ENCODE results near the gene PNPLA1.

- no peak for TF ChIP-seq CTCF (IDR thresholded peaks at IDR 0.05)
- no peak for TF ChIP-seq POLR2AphosphoS5 (IDR thresholded peaks at IDR 0.05; ENCODE audit: low read depth, low read length)
- no peak for TF ChIP-seq SIN3A (IDR thresholded peaks at IDR 0.05; ENCODE audit: borderline replicate concordance, insufficient read depth, low read depth, low read length)
- TF ChIP-seq TCF7L2 (IDR thresholded peaks at IDR 0.05; ENCODE audit: low read depth, low read length), result no peak
- TF ChIP-seq REST (IDR thresholded peaks at IDR 0.05; ENCODE audit: insufficient read depth in 1 of 2, low read depth in 2 of 2, low read length in 1 of 2), result no peak
These were observed 58.7 kb downstream of the PNPLA1 start for GRCh38 chr6:36328600-36328999.
